WERI-Rb-1 (cell line): ENCODE data around the gene COPS7A.

ENCODE experiments used
- DNase-seq: peaks from one replicate; pipeline ENCODE4 v3.0.0-alpha.2; 2020
- H3K27ac ChIP-seq: fragments of 250-450 bp; sonication (Bioruptor Pico); 2 replicates; pipeline ENCODE4 v1.5.1; 2020; ENCODE audit warnings: mild to moderate bottlenecking, moderate library complexity
- H3K27me3 ChIP-seq: fragments of 250-450 bp; sonication (Bioruptor Pico); 2 replicates; pipeline ENCODE4 v1.5.1; 2021; ENCODE audit warnings: mild to moderate bottlenecking, low read depth, moderate library complexity; ENCODE audit not compliant: insufficient read depth, severe bottlenecking
- H3K36me3 ChIP-seq: fragments of 250-450 bp; sonication (Bioruptor Pico); 2 replicates; pipeline ENCODE4 v1.5.1; 2020; ENCODE audit warnings: mild to moderate bottlenecking, moderate library complexity
- H3K4me3 ChIP-seq: 2 replicates; pipeline ENCODE4 v1.5.1; 2011; ENCODE audit warnings: low read depth, mild to moderate bottlenecking, control low read depth, low read length
- H3K9me3 ChIP-seq: fragments of 250-450 bp; sonication (Bioruptor Pico); 2 replicates; pipeline ENCODE4 v1.5.1; 2021; ENCODE audit warnings: mild to moderate bottlenecking, moderate library complexity; ENCODE audit not compliant: severe bottlenecking
- TF ChIP-seq, protein P1 (sequence below): IDR thresholded peaks from 2 replicates; pipeline ENCODE4 v1.5.1; 2011; ENCODE audit warnings: low read depth, mild to moderate bottlenecking, control low read depth, inconsistent platforms, low read length

Gene COPS7A

DNA sequence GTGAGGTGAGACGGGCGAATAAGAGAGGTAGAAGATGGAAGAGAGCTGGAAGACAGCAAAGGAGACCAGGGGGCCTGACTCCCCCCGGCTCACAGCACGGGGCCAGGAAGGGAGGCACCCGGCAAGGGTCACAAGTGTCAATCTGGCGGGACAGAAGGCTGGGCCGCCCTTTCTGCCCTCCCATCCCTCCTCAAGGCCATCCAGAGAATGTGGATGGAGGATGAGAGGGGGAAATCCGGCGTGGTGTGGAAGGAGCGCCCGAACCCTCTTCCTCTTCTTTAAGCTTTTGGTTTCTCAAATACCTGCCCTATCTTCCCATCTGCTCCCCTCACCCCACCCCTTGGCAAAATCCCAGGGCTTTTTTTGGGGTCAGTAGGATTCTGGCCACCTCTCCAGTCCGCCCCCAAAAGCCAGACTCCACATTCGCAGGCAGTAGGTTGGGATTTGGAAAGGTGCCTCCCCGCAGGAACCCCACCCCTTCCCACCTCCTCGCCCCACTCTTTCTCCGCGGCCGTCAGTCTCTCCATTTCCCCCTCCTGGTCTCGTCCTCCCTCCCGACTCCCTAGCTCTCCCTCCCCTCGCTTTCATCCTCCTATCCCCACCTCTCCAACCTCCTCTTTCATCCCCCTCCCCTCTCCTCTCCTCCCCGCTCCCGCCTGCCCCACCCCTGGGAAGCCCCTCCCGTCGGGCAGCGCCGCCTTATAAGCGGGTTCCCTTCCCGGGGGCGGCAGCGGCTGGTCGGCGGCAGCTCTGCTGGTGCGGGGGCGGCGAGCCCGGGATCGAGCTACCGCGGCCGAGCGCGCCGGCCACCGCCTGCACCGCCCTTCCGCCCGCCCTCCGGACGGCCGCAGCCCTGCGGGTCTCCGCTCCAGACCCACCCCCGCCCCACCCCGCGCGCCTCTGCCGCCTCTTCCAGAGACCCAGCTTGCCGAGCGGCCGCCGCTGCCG, 42.1 kb downstream of the COPS7A start, which contains the start of gene PTMS:
Gene PTMS (plus strand): TSS at position 730 of the 948 bp plus-strand sequence. CDS start 343 bp downstream, outside the sequence.
- H3K27ac ChIP-seq: peak within 1 kb of the TSS; percentile 96
- no peaks in the 10 kb centered on the region for H3K27me3 ChIP-seq
- peaks cover 31% of the 10 kb centered on the region for H3K36me3 ChIP-seq
- peak; percentile 97 for DNase-seq
- H3K9me3 ChIP-seq: no peaks in the 10 kb centered on the region
- peak within 1 kb of the TSS; percentile 76 for H3K4me3 ChIP-seq
- TF ChIP-seq, protein P1, sequence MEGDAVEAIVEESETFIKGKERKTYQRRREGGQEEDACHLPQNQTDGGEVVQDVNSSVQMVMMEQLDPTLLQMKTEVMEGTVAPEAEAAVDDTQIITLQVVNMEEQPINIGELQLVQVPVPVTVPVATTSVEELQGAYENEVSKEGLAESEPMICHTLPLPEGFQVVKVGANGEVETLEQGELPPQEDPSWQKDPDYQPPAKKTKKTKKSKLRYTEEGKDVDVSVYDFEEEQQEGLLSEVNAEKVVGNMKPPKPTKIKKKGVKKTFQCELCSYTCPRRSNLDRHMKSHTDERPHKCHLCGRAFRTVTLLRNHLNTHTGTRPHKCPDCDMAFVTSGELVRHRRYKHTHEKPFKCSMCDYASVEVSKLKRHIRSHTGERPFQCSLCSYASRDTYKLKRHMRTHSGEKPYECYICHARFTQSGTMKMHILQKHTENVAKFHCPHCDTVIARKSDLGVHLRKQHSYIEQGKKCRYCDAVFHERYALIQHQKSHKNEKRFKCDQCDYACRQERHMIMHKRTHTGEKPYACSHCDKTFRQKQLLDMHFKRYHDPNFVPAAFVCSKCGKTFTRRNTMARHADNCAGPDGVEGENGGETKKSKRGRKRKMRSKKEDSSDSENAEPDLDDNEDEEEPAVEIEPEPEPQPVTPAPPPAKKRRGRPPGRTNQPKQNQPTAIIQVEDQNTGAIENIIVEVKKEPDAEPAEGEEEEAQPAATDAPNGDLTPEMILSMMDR: no peak

GRCh38 chr12:6766651-6767349, 43.0 kb downstream of the COPS7A start:
- peak overlapping the region; percentile 96 for H3K27ac ChIP-seq
- H3K36me3 ChIP-seq: peaks cover 40% of the 10 kb centered on the region
- peak overlapping the region; percentile 76 for H3K4me3 ChIP-seq

GRCh38 chr12:6767353-6768319, 43.8 kb downstream of the COPS7A start:
- Histone ChIP-seq H3K4me3 (peak overlapping the region; percentile 76), H3K27me3 (no peaks in the 10 kb centered on the region), H3K9me3 (no peaks in the 10 kb centered on the region), H3K36me3 (peaks cover 42% of the 10 kb centered on the region), H3K27ac (peak overlapping the region; percentile 96)
- peak; percentile 44 for DNase-seq
- TF ChIP-seq, protein P1: no peak

More at GRCh38 chr12:6766651-6767349, 43.0 kb downstream of the COPS7A start:
- H3K9me3 ChIP-seq: no peaks in the 10 kb centered on the region
- TF ChIP-seq, protein P1: peak; percentile 72
- peak; percentile 68 for DNase-seq
- no peaks in the 10 kb centered on the region for H3K27me3 ChIP-seq

DNA sequence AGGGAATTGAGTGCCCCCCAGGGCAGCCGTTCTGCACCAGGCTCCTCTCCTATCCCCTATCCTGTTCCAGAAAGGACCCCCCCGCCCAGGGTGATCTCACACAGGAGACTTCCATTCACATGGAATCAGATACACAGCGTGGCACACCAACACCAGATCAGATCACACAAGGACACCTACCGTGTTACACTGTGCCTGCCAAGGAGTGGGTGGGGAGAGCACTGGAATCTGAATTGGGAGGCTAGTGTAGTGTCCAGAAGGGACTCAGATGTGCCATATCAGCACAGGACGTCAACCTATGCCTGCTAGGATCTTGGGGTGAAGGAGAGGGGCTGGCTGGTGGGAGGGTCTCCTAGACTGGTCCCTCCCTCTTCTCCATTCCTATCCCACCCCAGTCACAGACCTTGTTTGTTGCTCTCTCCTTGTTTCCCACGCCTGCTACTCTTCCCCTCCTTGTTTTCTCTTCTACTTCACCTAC, 44.6 kb downstream of the COPS7A start:
- H3K4me3 ChIP-seq: peak overlapping the region; percentile 76
- peak; percentile 37 for DNase-seq
- TF ChIP-seq, protein P1: no peak
- peak overlapping the region; percentile 96 for H3K27ac ChIP-seq
- H3K9me3 ChIP-seq: no peaks in the 10 kb centered on the region
- H3K36me3 ChIP-seq: peaks cover 47% of the 10 kb centered on the region
- H3K27me3 ChIP-seq: no peaks in the 10 kb centered on the region

DNA sequence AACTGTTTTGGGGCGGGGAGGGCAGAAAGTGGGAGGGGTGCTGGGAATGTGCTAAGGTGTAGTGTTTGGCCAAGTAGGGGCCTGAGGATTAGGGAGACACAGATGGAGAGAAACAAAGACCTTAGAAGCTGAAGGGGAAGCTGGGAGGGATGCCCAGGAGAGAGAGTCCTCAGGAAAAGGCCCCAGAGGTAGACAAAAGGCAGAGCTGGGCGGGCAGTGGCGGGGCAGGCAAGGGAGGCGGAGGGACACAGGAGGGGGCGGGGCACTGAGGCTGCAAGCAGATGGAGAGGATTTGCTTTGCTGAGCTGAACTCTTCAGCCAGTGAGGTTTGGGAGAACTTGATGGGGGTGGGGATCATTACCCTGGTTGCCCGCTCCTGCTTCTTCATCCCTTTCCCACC, 45.1 kb downstream of the COPS7A start:
- Histone ChIP-seq H3K36me3 (peaks cover 47% of the 10 kb centered on the region), H3K27me3 (no peaks in the 10 kb centered on the region), H3K4me3 (peak overlapping the region; percentile 76), H3K9me3 (no peaks in the 10 kb centered on the region), H3K27ac (peak overlapping the region; percentile 96)
- peak; percentile 97 for DNase-seq
- TF ChIP-seq, protein P1: no peak
